HTR-8/SVneo (cell line): ENCODE results near the gene ARHGEF19.
"Not testable (repeated sequence)": the region's sequence is repeated elsewhere in the genome, so short reads cannot be mapped to it uniquely, and the experiment has no call there.

ENCODE experiments used
- DNase-seq: peaks from one replicate; pipeline ENCODE4 v3.0.0; 2011; ENCODE audit warnings: low spot score, mixed read lengths; ENCODE audit not compliant: insufficient read length
- FAIRE-seq: peaks from 2 replicates; lab custom pipeline; 2011; peaks lifted over from hg19 to GRCh38; lab: Jason Lieb, UNC

Gene ARHGEF19

GRCh38 chr1:16212251-16212961, at the start of gene ARHGEF19:
ARHGEF19 (minus strand) TSS chr1:16212652; CDS start chr1:16209054, 3,598 bp downstream.
- DNase-seq (no peak), FAIRE-seq (no peak)

- FAIRE-seq: no peak
- DNase-seq: no peak
These were observed 49.6 kb upstream of the ARHGEF19 start for GRCh38 chr1:16262067-16262466.

- DNase-seq (no peak), FAIRE-seq (no peak)
These were observed 48.4 kb upstream of the ARHGEF19 start for GRCh38 chr1:16260814-16261213.

- no peak for FAIRE-seq
- DNase-seq: no peak
These were observed 46.2 kb upstream of the ARHGEF19 start for GRCh38 chr1:16258591-16259135.

GRCh38 chr1:16257968-16258367, 45.5 kb upstream of the ARHGEF19 start:
- FAIRE-seq: no peak
- no peak for DNase-seq

- FAIRE-seq, DNase-seq: not testable (repeated sequence)
These were observed 45.1 kb upstream of the ARHGEF19 start for GRCh38 chr1:16257556-16257955.

- no peak for FAIRE-seq
- DNase-seq: no peak
These were observed 44.0 kb upstream of the ARHGEF19 start for GRCh38 chr1:16256478-16256877.

GRCh38 chr1:16254263-16254928, 41.9 kb upstream of the ARHGEF19 start:
- DNase-seq (no peak), FAIRE-seq (no peak)

- no peak for FAIRE-seq
These were observed 41.0 kb upstream of the ARHGEF19 start for GRCh38 chr1:16253332-16253922.

GRCh38 chr1:16252912-16253311, 40.5 kb upstream of the ARHGEF19 start:
- DNase-seq (no peak), FAIRE-seq (no peak)

More at GRCh38 chr1:16253332-16253922, 41.0 kb upstream of the ARHGEF19 start:
- no peak for DNase-seq

- no peak for DNase-seq
- FAIRE-seq: no peak
These were observed 38.9 kb upstream of the ARHGEF19 start for GRCh38 chr1:16251381-16251780.

GRCh38 chr1:16250524-16251251, 38.2 kb upstream of the ARHGEF19 start:
- DNase-seq (no peak), FAIRE-seq (no peak)

- FAIRE-seq: no peak
- no peak for DNase-seq
These were observed 37.3 kb upstream of the ARHGEF19 start for GRCh38 chr1:16249596-16250241.

GRCh38 chr1:16248603-16249516, 36.4 kb upstream of the ARHGEF19 start:
- DNase-seq (peak; percentile 37), FAIRE-seq (no peak)

GRCh38 chr1:16248007-16248436, 35.6 kb upstream of the ARHGEF19 start:
- no peak for FAIRE-seq

GRCh38 chr1:16247441-16247840, 35.0 kb upstream of the ARHGEF19 start:
- DNase-seq (no peak), FAIRE-seq (no peak)

More at GRCh38 chr1:16248007-16248436, 35.6 kb upstream of the ARHGEF19 start:
- DNase-seq: no peak

GRCh38 chr1:16246961-16247360, 34.5 kb upstream of the ARHGEF19 start:
- no peak for DNase-seq
- no peak for FAIRE-seq

- not testable (repeated sequence) for DNase-seq, FAIRE-seq
These were observed 33.8 kb upstream of the ARHGEF19 start for GRCh38 chr1:16246239-16246638.
